Panc1 (cell line): ENCODE results near the gene ZNF335. TPM values are rescaled to one million over a fixed set of nuclear protein-coding genes. Genes with fewer than 3 reads are reported as not detected.
"Not testable (repeated sequence)": the region's sequence is repeated elsewhere in the genome, so short reads cannot be mapped to it uniquely, and the experiment has no call there.

Source experiments
- ATAC-seq: fragments of 200-7000 bp; cut with Tn5 transposase; 2 replicates; pipeline ENCODE4 v1.9.1; 2020; ENCODE audit warnings: mild to moderate bottlenecking, moderate library complexity
- BruUV-seq: library from RNA; stranded (reverse); fragments of 400-500 nt; replicated peaks from 2 replicates; lab custom pipeline; 2021; lab: Mats Ljungman, UMichigan
- CTCF ChIA-PET: fragments of 300-600 bp; sonication (Branson Sonifier 250); formaldehyde crosslinking; loops from one replicate; lab custom pipeline; 2022; ENCODE audit warnings: antibody characterized with exemption; lab: Charles Lee
- POLR2A ChIA-PET: fragments of 300-600 bp; sonication (Branson Sonifier 250); formaldehyde crosslinking; loops from one replicate; lab custom pipeline; 2022; ENCODE audit warnings: antibody characterized with exemption; lab: Charles Lee
- DNase-seq: peaks from one replicate; pipeline ENCODE4 v3.0.0-alpha.2; 2010; ENCODE audit warnings: low read depth, low spot score
- H3K27ac ChIP-seq: 2 replicates; pipeline ENCODE4 v1.5.1; 2011; ENCODE audit warnings: mild to moderate bottlenecking, low read length, inconsistent platforms
- H3K27me3 ChIP-seq: fragments of 200-500 bp; sonication (Bioruptor generic); 2 replicates; pipeline ENCODE4 v1.6.0; 2014; ENCODE audit warnings: low read length, inconsistent platforms; ENCODE audit not compliant: control insufficient read depth, insufficient read depth
- H3K36me3 ChIP-seq: fragments of 200-500 bp; sonication (Bioruptor generic); 2 replicates; pipeline ENCODE4 v1.5.1; 2014; ENCODE audit warnings: inconsistent platforms, mild to moderate bottlenecking, low read length, moderate library complexity; ENCODE audit not compliant: control insufficient read depth, insufficient read depth
- H3K4me1 ChIP-seq: 2 replicates; pipeline ENCODE4 v1.5.1; 2011; ENCODE audit warnings: inconsistent platforms, mild to moderate bottlenecking, low read length, moderate library complexity; ENCODE audit not compliant: control insufficient read depth, insufficient read depth
- H3K4me3 ChIP-seq, 2 experiments: 2 replicates each; pipeline ENCODE4 v1.5.1; 2011 to 2012; ENCODE audit warnings: low read depth in 2 of 2, low read length in 2 of 2, mild to moderate bottlenecking in 2 of 2, inconsistent platforms in 1 of 2, moderate library complexity in 1 of 2
- H3K9me3 ChIP-seq: fragments of 200-500 bp; sonication (Bioruptor generic); 2 replicates; pipeline ENCODE4 v1.5.1; 2014; ENCODE audit warnings: low read depth, mild to moderate bottlenecking, inconsistent platforms, low read length, moderate library complexity; ENCODE audit not compliant: control insufficient read depth, insufficient read depth
- CTCF ChIP-seq: fragments of 450-650 bp; IDR thresholded peaks from 2 replicates; pipeline ENCODE4 v1.5.1; 2017; ENCODE audit warnings: mild to moderate bottlenecking
- POLR2AphosphoS5 ChIP-seq: IDR thresholded peaks from 2 replicates; pipeline ENCODE4 v1.6.1; 2012; ENCODE audit warnings: mild to moderate bottlenecking, low read depth, low read length, moderate library complexity
- REST ChIP-seq, 2 experiments: IDR thresholded peaks; 2 replicates each; pipeline ENCODE4 v1.6.1; 2011 to 2012; ENCODE audit warnings: low read depth in 2 of 2, control low read depth in 1 of 2, low read length in 1 of 2, mild to moderate bottlenecking in 1 of 2, moderate library complexity in 1 of 2; ENCODE audit not compliant: insufficient read depth in 1 of 2
- SIN3A ChIP-seq: IDR thresholded peaks from 2 replicates; pipeline ENCODE4 v1.6.1; 2012; ENCODE audit warnings: low read depth, mild to moderate bottlenecking, low read length, moderate library complexity, borderline replicate concordance; ENCODE audit not compliant: insufficient read depth
- TCF7L2 ChIP-seq: IDR thresholded peaks from 2 replicates; pipeline ENCODE4 v1.6.1; 2011; ENCODE audit warnings: mild to moderate bottlenecking, low read depth, low read length, inconsistent platforms
- in situ Hi-C: cut with HindIII; loops from 2 replicates; pipeline ENCODE4 v1.10.0; 2016; ENCODE audit warnings: low sequenced_read_pairs, low pct_unique_long_range_greater_than_20kb
- intact Hi-C: fragments of 100-400 bp; cut with micrococcal nuclease; formaldehyde crosslinking; loops from one replicate; pipeline ENCODE4 v1.10.0; 2022; ENCODE audit not compliant: unreplicated experiment
- total RNA-seq: library from RNA; stranded (reverse); gene quantifications from one replicate; pipeline ENCODE4 v1.2.1, GENCODE V29; 2021; ENCODE audit not compliant: unreplicated experiment

Gene ZNF335
- total RNA-seq, 1 experiment from 2014 or later = 31.1 TPM

GRCh38 chr20:45993197-45993951 is 21.4 kb upstream of the ZNF335 start:
- H3K9me3 ChIP-seq = no peaks in the 10 kb centered on the region
- intact Hi-C loops = no loop called here
- TF ChIP-seq SIN3A (no peak), CTCF (no peak), POLR2AphosphoS5 (no peak), TCF7L2 (no peak), REST (IDR thresholded peaks at IDR 0.05; ENCODE audit: insufficient read depth in 1 of 2, low read depth in 2 of 2, low read length in 1 of 2) (no peak)
- ATAC-seq (peak; percentile 96), DNase-seq (no peak)
- no TSS peak for BruUV-seq
- H3K27me3 ChIP-seq = no peaks in the 10 kb centered on the region
- peaks cover 20% of the 10 kb centered on the region for H3K4me1 ChIP-seq
- H3K4me3 ChIP-seq = no peak overlapping the region
- no peaks in the 10 kb centered on the region for H3K36me3 ChIP-seq
- CTCF ChIA-PET = no interaction called here
- POLR2A ChIA-PET = interaction anchor here (0.6 kb wide), 2 partner anchors 58 to 213 kb away, joined by 5 to 7 read pairs; no protein-coding TSS in a partner anchor
- peak overlapping the region; percentile 40 for H3K27ac ChIP-seq
- in situ Hi-C loops = no loop called here

- in situ Hi-C loops (no loop called here), intact Hi-C loops (no loop called here)
- peaks cover 20% of the 10 kb centered on the region for H3K4me1 ChIP-seq
- H3K27me3 ChIP-seq = no peaks in the 10 kb centered on the region
- DNase-seq = no peak
- H3K36me3 ChIP-seq = no peaks in the 10 kb centered on the region
- H3K27ac ChIP-seq = no peak overlapping the region
- ATAC-seq = no peak
- H3K4me3 ChIP-seq = no peak overlapping the region
- TF ChIP-seq REST (IDR thresholded peaks at IDR 0.05; ENCODE audit: insufficient read depth in 1 of 2, low read depth in 2 of 2, low read length in 1 of 2) (no peak), TCF7L2 (no peak), CTCF (no peak), SIN3A (no peak), POLR2AphosphoS5 (no peak)
- H3K9me3 ChIP-seq = no peaks in the 10 kb centered on the region
- ChIA-PET POLR2A (no interaction called here), CTCF (interaction anchor here (0.7 kb wide), 1 partner anchor 44 kb away, joined by 10 read pairs; no protein-coding TSS in a partner anchor)
- BruUV-seq = no TSS peak
Measured at GRCh38 chr20:45991616-45992015, 19.6 kb upstream of the ZNF335 start.

- POLR2A ChIA-PET, intact Hi-C loops, H3K4me3 ChIP-seq, DNase-seq, H3K4me1 ChIP-seq, BruUV-seq, in situ Hi-C loops, H3K36me3 ChIP-seq, H3K27ac ChIP-seq, H3K9me3 ChIP-seq, ATAC-seq, H3K27me3 ChIP-seq: not testable (repeated sequence)
- CTCF ChIA-PET = interaction anchor here (0.7 to 3.7 kb wide), 3 partner anchors 19 to 375 kb away, joined by 4 to 32 read pairs (median 5); no protein-coding TSS in a partner anchor
Measured at GRCh38 chr20:45988830-45989229, 16.8 kb upstream of the ZNF335 start.
